GM19468 (cell line): ENCODE measurements around the gene GJA4.

Experiments used
- ATAC-seq: cut with Tn5 transposase; IDR thresholded peaks from one replicate; pipeline ENCODE4 v1.9.1; 2021; ENCODE audit warnings: mild to moderate bottlenecking, moderate library complexity, moderate number of reproducible peaks; ENCODE audit not compliant: unreplicated experiment; ENCODE audit errors: extremely low read depth

GJA4 gene

GRCh38 chr1:34792868-34793727, at the start of gene GJA4:
Gene GJA4, plus strand, starts transcription at chr1:34792999. Its CDS starts 1,215 bp downstream, at chr1:34794214.
- no peak for ATAC-seq

GRCh38 chr1:34743775-34744174, 49.0 kb upstream of the GJA4 start:
- no peak for ATAC-seq

GRCh38 chr1:34744851-34745250, 47.9 kb upstream of the GJA4 start:
- no peak for ATAC-seq

- no peak for ATAC-seq
Observed at GRCh38 chr1:34745666-34746065, 47.1 kb upstream of the GJA4 start.

GRCh38 chr1:34746101-34746500, 46.7 kb upstream of the GJA4 start:
- no peak for ATAC-seq

GRCh38 chr1:34746785-34747637, 45.8 kb upstream of the GJA4 start:
- ATAC-seq = no peak

- no peak for ATAC-seq
Observed at GRCh38 chr1:34747638-34747941, 45.2 kb upstream of the GJA4 start.

GRCh38 chr1:34749992-34750391, 42.8 kb upstream of the GJA4 start:
- no peak for ATAC-seq

- ATAC-seq = no peak
Observed at GRCh38 chr1:34750610-34751009, 42.2 kb upstream of the GJA4 start.

- ATAC-seq = no peak
Observed at GRCh38 chr1:34753163-34753562, 39.6 kb upstream of the GJA4 start.

- no peak for ATAC-seq
Observed at GRCh38 chr1:34754964-34755637, 37.7 kb upstream of the GJA4 start, which contains the start of gene GJB5. Gene GJB5, plus strand, starts transcription at chr1:34755047. Its CDS starts 2,284 bp downstream, at chr1:34757331.

GRCh38 chr1:34755961-34756360, 36.8 kb upstream of the GJA4 start:
- ATAC-seq = no peak

- ATAC-seq = no peak
Observed at GRCh38 chr1:34757386-34757785, 35.4 kb upstream of the GJA4 start.

- no peak for ATAC-seq
Observed at GRCh38 chr1:34758751-34759150, 34.0 kb upstream of the GJA4 start.

GRCh38 chr1:34759503-34760357, 33.1 kb upstream of the GJA4 start, which contains the start of gene GJB4:
Gene GJB4, plus strand, starts transcription at chr1:34759740. Its CDS starts 1,515 bp downstream, at chr1:34761255.
- no peak for ATAC-seq

- no peak for ATAC-seq
Observed at GRCh38 chr1:34761176-34761761, 31.5 kb upstream of the GJA4 start.

- no peak for ATAC-seq
Observed at GRCh38 chr1:34761776-34762307, 31.0 kb upstream of the GJA4 start.

- no peak for ATAC-seq
Observed at GRCh38 chr1:34762474-34763141, 30.2 kb upstream of the GJA4 start.
